Measurements from ENCODE around the gene GNA14.

- no peak for TF ChIP-seq CTCF (IDR thresholded peaks at IDR 0.05)
- TF ChIP-seq POLR2A (IDR thresholded peaks at IDR 0.05), result no peak
Measured at GRCh38 chr9:77518688-77519087, 129.4 kb downstream of the GNA14 start.
